ENCODE data around the gene OR9A2. TPM values are rescaled to one million over a fixed set of nuclear protein-coding genes. Genes with fewer than 3 reads are reported as not detected.

The OR9A2 gene
- total RNA-seq, 2 donors from 2014 or later = not detected

DNA sequence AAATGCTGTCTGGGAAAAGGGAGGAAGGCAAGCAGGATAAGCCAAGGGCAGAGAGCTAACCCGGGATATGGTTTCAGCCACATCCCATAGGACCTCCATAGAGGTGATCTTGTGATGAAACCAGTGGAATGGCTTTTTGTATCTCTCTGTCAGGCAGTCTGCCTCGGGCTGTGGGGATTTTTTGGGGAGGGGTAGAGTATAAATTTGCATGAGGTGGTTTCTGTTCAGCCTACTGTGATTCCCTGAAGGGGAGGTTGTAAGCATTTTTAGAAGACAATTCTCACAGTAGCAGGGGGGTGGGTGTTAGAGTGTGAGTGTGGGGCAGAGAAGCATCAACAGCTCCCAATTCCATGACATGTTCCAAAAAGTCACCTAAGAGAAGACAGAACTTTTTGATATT, 11.8 kb downstream of the OR9A2 start:
- Histone ChIP-seq H3K9me3 (no peaks in the 10 kb centered on the region), H3K4me3 (no peak overlapping the region), H3K9ac (ENCODE audit: low read depth in 2 of 2, low read length in 2 of 2) (no peak overlapping the region), H3K36me3 (no peaks in the 10 kb centered on the region), H3K27me3 (no peaks in the 10 kb centered on the region), H3K27ac (no peak overlapping the region), H3K4me1 (no peaks in the 10 kb centered on the region)
- DNase-seq = no peak
- intact Hi-C loops (cut with DNase I) = loop anchor here (10.0 kb wide), 2 partner anchors 290 to 860 kb away; no protein-coding TSS in a partner anchor
- TF ChIP-seq, protein P1, sequence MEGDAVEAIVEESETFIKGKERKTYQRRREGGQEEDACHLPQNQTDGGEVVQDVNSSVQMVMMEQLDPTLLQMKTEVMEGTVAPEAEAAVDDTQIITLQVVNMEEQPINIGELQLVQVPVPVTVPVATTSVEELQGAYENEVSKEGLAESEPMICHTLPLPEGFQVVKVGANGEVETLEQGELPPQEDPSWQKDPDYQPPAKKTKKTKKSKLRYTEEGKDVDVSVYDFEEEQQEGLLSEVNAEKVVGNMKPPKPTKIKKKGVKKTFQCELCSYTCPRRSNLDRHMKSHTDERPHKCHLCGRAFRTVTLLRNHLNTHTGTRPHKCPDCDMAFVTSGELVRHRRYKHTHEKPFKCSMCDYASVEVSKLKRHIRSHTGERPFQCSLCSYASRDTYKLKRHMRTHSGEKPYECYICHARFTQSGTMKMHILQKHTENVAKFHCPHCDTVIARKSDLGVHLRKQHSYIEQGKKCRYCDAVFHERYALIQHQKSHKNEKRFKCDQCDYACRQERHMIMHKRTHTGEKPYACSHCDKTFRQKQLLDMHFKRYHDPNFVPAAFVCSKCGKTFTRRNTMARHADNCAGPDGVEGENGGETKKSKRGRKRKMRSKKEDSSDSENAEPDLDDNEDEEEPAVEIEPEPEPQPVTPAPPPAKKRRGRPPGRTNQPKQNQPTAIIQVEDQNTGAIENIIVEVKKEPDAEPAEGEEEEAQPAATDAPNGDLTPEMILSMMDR (IDR thresholded peaks at IDR 0.05) = no peak

DNA sequence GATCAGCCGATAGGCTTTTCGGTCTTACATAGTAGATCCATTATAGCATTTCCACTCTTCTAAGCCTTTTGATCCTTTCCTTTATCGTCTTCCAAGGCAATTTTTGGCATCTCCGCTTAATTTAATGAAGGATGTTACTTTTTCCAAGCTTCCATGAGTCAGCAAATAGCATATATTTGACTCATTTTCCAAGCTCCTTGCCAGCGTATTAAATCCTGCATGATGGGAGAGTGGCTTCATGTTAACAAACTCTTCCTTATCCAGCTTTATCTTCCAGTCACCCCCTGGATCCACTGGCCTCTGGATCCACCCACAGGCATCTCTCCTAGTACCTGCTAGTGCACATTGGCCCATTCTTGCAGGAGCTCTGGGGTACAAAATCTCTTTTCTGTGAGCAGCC, 13.0 kb downstream of the OR9A2 start:
- Histone ChIP-seq H3K9me3 (no peaks in the 10 kb centered on the region), H3K36me3 (no peaks in the 10 kb centered on the region), H3K9ac (ENCODE audit: low read depth in 2 of 2, low read length in 2 of 2) (no peak overlapping the region), H3K4me3 (no peak overlapping the region), H3K4me1 (no peaks in the 10 kb centered on the region), H3K27me3 (no peaks in the 10 kb centered on the region), H3K27ac (no peak overlapping the region)
- TF ChIP-seq, protein P1 (IDR thresholded peaks at IDR 0.05) = no peak
- no peak for DNase-seq
- intact Hi-C loops (cut with DNase I) = loop anchor here (10.0 kb wide), 2 partner anchors 291 to 861 kb away; no protein-coding TSS in a partner anchor

DNA sequence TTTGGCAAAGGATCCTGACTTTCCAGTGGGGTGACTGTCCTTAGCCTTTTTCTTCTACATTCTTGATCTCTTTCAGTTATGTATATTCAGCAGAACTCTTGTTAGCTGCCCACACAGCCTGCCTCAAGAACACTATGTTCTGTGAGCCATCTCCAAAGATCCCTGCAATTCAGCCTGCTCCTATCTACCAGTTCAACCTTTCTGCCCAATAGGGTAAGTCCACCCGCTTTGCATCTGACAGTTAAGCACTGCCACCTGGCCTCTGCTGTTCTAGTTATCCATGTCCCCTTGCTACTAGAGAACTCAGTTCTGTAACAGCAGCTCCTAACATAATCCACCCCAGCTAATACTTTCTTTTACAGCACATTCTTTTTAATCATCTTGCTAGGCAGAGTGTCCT, 13.5 kb downstream of the OR9A2 start:
- Histone ChIP-seq H3K36me3 (no peaks in the 10 kb centered on the region), H3K4me3 (no peak overlapping the region), H3K9me3 (no peaks in the 10 kb centered on the region), H3K27me3 (no peaks in the 10 kb centered on the region), H3K27ac (no peak overlapping the region), H3K4me1 (no peaks in the 10 kb centered on the region), H3K9ac (ENCODE audit: low read depth in 2 of 2, low read length in 2 of 2) (no peak overlapping the region)
- no peak for DNase-seq
- intact Hi-C loops (cut with DNase I) = loop anchor here (10.0 kb wide), 2 partner anchors 291 to 861 kb away; no protein-coding TSS in a partner anchor
- TF ChIP-seq, protein P1 (IDR thresholded peaks at IDR 0.05) = no peak

DNA sequence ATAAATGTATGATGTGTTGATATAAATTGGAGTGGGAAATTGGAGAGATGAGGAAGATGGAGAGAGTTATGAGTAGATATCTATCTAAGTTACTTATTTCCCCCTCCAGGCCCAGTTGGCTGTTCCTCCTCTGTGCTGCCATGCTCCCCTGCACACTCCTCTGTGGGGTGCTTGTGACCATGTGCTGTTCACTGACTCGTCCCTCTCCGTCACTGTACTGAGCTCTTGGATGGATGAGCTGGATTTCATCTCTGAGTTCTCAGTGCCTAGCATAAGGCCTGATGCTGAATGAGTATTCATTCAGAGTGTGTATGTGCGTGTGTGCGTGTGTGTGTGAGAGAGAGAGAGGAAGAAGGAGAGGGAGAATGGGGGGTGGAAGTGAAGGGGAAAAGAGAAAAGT, 14.5 kb downstream of the OR9A2 start:
- TF ChIP-seq, protein P1 (IDR thresholded peaks at IDR 0.05) = no peak
- H3K9ac ChIP-seq (ENCODE audit: low read depth in 2 of 2, low read length in 2 of 2) = no peak overlapping the region
- H3K9me3 ChIP-seq = no peaks in the 10 kb centered on the region
- no peak overlapping the region for H3K4me3 ChIP-seq
- no peaks in the 10 kb centered on the region for H3K27me3 ChIP-seq
- no peaks in the 10 kb centered on the region for H3K4me1 ChIP-seq
- H3K27ac ChIP-seq = no peak overlapping the region
- intact Hi-C loops (cut with DNase I) = loop anchor here (10.0 kb wide), 2 partner anchors 292 to 862 kb away; no protein-coding TSS in a partner anchor
- DNase-seq = no peak
- no peaks in the 10 kb centered on the region for H3K36me3 ChIP-seq

DNA sequence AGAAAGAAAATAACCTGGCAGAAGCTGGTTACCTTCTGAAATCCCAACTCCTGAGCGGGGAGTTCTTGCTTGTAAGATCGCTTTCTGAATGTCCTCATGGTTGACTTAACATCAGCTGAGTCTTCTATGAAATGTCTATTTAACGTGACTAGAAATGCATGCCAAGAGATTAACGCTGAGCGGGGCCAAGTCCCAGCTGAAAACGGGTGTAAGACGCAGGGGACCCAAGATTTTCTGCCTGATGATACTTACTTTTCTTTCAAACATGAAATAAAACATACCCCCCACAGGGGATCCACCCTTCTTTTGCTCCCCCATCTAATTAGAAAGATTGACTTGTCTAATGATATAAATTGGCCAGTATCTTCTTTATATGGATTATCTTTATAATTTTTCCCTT, 14.9 kb downstream of the OR9A2 start:
- Histone ChIP-seq H3K9ac (ENCODE audit: low read depth in 2 of 2, low read length in 2 of 2) (no peak overlapping the region), H3K27me3 (no peaks in the 10 kb centered on the region), H3K9me3 (no peaks in the 10 kb centered on the region), H3K4me1 (no peaks in the 10 kb centered on the region), H3K36me3 (no peaks in the 10 kb centered on the region), H3K27ac (no peak overlapping the region), H3K4me3 (no peak overlapping the region)
- DNase-seq = no peak
- TF ChIP-seq, protein P1 (IDR thresholded peaks at IDR 0.05) = no peak
- intact Hi-C loops (cut with DNase I) = loop anchor here (10.0 kb wide), 2 partner anchors 293 to 863 kb away; no protein-coding TSS in a partner anchor

Data from colonic mucosa (tissue), 4 donors.